Head of caudate nucleus (tissue), 42 donors: ENCODE results near the gene KCNJ2.
A peak's percentile ranks its signal among the peaks of the same experiment; 100 is the strongest.

Experiments used
- DNase-seq, 42 donors: peaks; one replicate each; pipeline versions ENCODE4 v3.0.0 to v3.0.0-alpha.2; 2020 to 2021; ENCODE audit warnings: mixed read lengths in 7 of 42
- intact Hi-C: fragments of 100-400 bp; cut with DNase I; formaldehyde crosslinking; loops from one replicate; pipeline ENCODE4 v1.15.0; 2022

Gene KCNJ2

DNA sequence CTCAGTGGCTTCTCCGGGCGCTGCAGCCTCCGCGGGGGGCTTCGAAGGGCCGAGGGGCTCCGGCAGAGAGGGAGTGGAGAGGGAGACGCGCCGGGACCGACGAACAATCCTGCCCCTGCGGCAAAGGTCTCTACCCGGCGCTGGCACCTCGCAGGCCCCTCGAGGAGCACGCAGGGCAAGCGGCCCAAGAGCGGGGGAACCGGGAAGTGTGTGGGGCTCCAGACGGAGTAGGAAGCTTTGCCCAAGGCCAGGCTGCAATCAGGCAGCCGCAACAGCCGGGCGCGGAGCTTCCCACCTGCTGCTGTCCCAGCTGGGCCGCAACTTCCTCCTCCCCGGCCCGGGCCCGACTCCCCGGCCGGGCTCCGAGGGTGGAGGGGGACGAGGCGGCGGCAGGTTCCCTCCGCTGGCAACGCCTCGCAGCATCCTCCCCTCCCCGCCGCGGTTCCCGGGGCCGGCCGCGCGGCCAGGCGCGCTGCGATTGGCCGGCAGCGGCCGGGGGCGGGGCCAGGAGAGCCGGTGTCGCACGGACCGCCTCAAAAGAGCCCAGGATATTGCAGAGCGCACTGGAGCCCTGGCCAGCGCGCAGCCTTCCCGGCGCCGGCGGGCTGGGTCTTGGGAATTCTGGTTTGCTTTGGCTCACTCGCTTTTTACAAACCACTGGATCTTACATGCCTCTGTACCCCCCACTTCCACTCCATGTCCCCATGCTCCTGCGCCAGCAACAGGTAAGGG is at the start of gene KCNJ2:
Gene KCNJ2 (plus strand): TSS at position 556 of the 732 bp plus-strand sequence. CDS start 5,508 bp downstream, outside the sequence.
- DNase-seq = peak; percentile 77 to 96 (median 93)
- intact Hi-C loops = loop anchor here (5.0 kb wide), 2 partner anchors 383 to 453 kb away; no protein-coding TSS in a partner anchor

DNA sequence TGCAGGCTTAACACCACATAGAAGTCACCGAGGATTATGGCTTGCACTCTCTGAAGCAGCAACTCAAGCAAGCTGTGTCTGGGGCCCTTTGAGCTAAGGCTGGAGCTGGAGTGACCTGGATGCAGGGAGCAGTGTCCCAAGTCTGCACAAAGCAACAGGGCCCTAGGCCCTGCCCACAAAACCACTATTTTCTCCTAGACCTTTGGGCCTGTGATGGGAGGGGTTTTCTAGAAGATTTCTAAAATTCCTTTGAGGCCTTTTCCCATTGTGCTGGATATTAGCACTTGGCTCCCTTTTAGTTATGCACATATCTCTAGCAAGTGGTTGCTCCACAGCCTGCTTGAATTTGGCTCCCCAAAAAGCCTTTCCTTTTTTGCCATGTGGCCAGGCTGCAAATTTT is 49.8 kb upstream of the KCNJ2 start:
- no peak for DNase-seq
- intact Hi-C loops = no loop called here

GRCh38 chr17:70119983-70120382 is 49.3 kb upstream of the KCNJ2 start:
- intact Hi-C loops = no loop called here
- DNase-seq = no peak

- DNase-seq = no peak
- intact Hi-C loops = no loop called here
Measured at GRCh38 chr17:70120425-70120824, 48.9 kb upstream of the KCNJ2 start.

- no peak for DNase-seq
- intact Hi-C loops = no loop called here
Measured at GRCh38 chr17:70121126-70121525, 48.2 kb upstream of the KCNJ2 start.

- DNase-seq = no peak
- intact Hi-C loops = no loop called here
Measured at GRCh38 chr17:70123193-70123592, 46.1 kb upstream of the KCNJ2 start.

- intact Hi-C loops = no loop called here
- DNase-seq = no peak
Measured at GRCh38 chr17:70124723-70125122, 44.6 kb upstream of the KCNJ2 start.

GRCh38 chr17:70127221-70127873 is 42.0 kb upstream of the KCNJ2 start:
- intact Hi-C loops = no loop called here
- DNase-seq = no peak

DNA sequence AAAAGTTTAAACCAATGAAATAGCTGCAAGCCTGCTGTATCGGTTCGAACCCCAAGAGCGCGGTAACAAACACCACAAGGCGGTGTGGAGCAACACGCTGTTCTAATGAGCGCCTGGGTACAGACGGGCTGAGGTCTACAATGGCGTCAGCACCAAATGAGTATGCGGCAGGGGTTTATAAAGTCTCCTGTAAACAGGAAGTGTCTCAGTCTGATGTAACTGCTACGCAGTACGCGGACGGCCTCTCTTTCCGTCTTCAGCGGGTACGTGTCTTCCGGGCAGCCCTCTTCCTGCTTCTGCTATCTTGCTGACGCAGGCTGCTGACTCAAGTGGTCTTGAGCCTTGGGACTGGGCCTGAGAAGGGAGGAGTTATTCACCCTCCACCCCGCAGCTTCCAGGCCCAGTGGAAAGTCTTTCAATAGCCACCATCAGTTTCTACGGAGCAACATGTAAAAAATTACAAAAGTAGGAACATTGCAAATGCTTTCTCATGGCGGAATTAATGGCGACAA is 40.5 kb upstream of the KCNJ2 start:
- intact Hi-C loops = no loop called here
- no peak for DNase-seq

DNA sequence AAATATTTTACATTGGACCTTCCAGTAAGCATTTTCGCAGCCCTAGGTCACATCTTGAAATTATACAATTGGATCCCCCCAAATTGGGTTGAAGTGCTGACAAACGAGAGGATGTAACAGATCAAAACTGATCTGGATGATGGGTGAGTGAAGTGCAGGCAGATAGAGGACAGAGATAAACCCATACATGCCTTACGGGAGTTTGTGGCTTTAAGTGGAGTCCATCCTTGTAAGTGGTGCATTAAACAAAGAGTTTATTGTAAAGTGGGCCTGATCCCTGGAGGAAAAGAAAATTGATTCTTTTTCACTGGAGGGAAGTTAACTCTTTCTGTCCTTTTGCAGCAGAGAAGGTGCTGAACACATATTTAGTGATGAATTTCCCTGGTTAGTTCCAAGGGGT is 39.0 kb upstream of the KCNJ2 start:
- intact Hi-C loops = no loop called here
- DNase-seq = no peak

DNA sequence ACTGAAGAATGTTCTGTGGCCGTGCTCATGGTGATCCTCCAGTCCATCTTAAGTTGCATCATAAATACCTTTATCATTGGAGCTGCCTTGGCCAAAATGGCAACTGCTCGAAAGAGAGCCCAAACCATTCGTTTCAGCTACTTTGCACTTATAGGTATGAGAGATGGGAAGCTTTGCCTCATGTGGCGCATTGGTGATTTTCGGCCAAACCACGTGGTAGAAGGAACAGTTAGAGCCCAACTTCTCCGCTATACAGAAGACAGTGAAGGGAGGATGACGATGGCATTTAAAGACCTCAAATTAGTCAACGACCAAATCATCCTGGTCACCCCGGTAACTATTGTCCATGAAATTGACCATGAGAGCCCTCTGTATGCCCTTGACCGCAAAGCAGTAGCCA is 36.8 kb upstream of the KCNJ2 start:
- DNase-seq = no peak
- intact Hi-C loops = no loop called here

DNA sequence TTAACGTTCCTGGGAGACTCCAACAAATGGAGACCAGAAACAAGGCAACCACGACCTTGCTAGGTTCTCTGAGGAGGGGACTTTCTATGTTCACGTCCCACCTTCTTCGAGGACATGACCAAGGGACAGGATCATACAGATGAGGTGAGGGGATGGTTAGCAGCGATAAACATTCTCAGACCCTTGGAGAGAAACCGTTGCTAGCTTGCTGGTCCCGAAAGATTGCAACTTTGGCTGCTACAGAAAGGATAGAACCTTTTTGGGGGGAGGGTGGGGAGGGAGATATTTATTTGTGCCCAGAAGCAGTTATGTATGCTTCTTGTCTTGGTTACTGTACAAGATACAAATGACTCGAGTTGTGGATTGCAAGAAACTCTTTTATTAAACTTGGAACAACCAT is 35.3 kb upstream of the KCNJ2 start:
- intact Hi-C loops = no loop called here

DNA sequence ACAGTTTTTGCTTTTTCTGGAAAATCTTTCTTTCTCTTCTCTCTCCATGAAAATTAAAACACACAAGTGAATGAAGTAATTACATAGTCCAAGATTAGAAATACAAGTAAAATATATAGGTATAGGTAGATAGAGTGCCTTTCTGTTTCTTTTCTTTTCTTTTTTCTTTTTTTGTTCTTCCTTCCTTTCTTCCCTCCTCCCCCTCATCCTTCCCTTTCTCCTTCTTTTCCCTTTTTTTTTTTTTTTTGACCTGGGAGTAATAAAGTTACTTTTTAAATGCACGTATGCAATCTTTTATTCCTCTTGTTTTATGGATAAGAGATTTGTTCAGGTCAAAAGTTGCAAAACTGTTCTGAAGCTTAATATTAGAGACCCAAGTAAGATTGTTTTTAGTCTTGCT is 34.6 kb upstream of the KCNJ2 start:
- no peak for DNase-seq
- intact Hi-C loops = no loop called here

More for the DNA sequence above, 35.3 kb upstream of the KCNJ2 start:
- DNase-seq = no peak

GRCh38 chr17:70136131-70136530 is 33.2 kb upstream of the KCNJ2 start:
- no peak for DNase-seq
- intact Hi-C loops = no loop called here

DNA sequence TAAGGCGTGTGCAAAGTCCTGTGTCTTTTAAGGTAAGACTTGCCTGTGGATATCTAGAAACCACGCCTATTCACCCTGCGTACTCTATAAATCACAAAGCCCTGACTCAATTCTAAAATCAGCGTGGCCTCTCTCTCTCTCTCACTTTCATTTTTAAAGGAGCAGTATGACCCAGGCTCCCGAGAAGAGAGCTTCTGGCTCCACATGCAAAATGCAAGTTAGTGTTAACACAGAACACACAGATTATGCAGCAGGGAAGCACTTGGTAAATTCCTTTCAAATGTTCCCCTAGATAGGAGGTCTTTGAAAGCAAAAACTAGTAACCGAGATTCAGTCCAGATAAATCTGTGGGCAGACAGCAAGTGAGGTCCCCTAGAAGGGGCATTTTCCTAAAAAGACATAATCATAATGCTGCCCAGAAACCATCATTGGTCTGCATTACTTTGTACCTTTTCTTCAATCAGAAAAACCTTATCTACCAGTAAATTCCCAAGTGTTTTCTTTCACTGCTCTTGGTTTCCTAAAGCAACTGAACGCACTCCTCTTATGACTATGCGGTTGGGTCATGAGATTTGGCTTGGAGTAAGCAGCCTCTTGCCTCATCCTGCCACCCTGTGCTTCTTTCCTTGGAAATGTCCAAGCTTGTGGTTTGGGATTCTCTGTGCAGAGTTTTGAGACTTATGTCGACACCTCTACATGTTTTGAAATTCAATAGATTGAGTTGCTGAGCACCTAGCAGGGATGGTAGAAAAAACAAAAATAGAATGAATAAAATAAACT is 31.7 kb upstream of the KCNJ2 start:
- DNase-seq = peak in 24 of 42 donors; percentile 13 to 72 (median 32)
- intact Hi-C loops = no loop called here

DNA sequence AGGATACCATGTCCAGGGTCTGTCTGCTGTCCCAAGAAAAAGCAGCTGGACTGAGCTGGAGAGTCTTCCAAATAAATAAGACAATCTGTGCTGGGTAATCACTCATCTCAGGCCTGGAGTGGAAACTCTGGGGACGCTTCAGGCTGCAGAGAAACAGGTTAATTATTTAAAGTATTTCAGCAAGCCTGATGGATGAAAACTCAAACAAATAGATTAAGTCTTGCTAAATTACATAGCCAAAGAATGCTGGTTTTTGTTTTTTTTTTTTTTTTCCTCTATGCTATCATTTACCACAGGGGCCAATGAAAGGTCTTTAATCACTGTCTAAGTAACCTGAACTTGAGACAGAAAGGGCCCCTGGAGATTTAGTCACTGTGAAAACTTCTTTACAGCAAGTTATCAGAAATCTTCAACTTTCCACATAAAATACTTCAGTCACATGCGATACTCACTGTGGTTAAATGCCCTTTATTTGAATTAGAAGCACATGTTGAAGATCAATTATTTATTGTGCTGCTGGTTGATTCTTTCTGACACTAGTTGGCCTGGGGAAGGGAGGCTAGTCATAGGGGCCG is 31.0 kb upstream of the KCNJ2 start:
- intact Hi-C loops = no loop called here

GRCh38 chr17:70139449-70139993 is 29.8 kb upstream of the KCNJ2 start:
- intact Hi-C loops = no loop called here
- no peak for DNase-seq

More for the DNA sequence above, 31.0 kb upstream of the KCNJ2 start:
- DNase-seq = no peak

- DNase-seq = peak in 9 of 42 donors; percentile 13 to 63 (median 25)
- intact Hi-C loops = no loop called here
Measured at GRCh38 chr17:70144260-70144846, 25.0 kb upstream of the KCNJ2 start.

DNA sequence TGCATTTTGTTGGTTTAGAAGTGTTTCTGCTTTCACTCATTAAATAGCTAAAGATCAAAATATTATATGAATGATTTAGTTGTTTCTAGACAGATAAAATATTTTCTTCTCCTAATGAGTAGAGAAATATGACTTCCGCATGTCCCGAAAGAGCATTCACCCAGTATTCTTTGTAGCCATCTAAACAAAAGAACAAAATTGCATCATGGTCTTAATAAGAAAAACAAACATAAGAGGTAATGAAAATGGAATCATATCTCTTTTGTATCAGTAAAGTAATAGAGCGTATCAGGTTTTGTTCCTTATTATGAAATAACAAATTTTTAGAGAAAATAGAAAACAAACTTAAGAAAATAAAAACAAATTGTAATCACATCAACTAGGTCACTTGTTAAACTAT is 16.1 kb upstream of the KCNJ2 start:
- no peak for DNase-seq
- intact Hi-C loops = no loop called here
